Nephron progenitor cell (in vitro differentiated cells): ENCODE measurements around the gene RHOT1.
"Not testable (repeated sequence)": the region's sequence is repeated elsewhere in the genome, so short reads cannot be mapped to it uniquely, and the experiment has no call there.

ENCODE experiments used
- DNase-seq: peaks from one replicate; pipeline ENCODE4 v3.0.0; 2021
- H3K27ac Mint-ChIP-seq: 2 replicates; pipeline ENCODE4 v1.8.0; 2021; ENCODE audit warnings: mild to moderate bottlenecking, moderate library complexity, mixed read lengths
- H3K27me3 Mint-ChIP-seq: 2 replicates; pipeline ENCODE4 v1.8.0; 2021; ENCODE audit warnings: mild to moderate bottlenecking, low read depth, mixed read lengths; ENCODE audit not compliant: poor library complexity
- H3K36me3 Mint-ChIP-seq: 2 replicates; pipeline ENCODE4 v1.8.0; 2021; ENCODE audit warnings: low read depth, mixed read lengths
- H3K4me1 Mint-ChIP-seq: 2 replicates; pipeline ENCODE4 v1.8.0; 2021; ENCODE audit warnings: mixed read lengths
- H3K4me3 Mint-ChIP-seq: 2 replicates; pipeline ENCODE4 v1.8.0; 2021; ENCODE audit warnings: mild to moderate bottlenecking, moderate library complexity, mixed read lengths
- H3K9me3 Mint-ChIP-seq: 2 replicates; pipeline ENCODE4 v1.8.0; 2021; ENCODE audit warnings: mild to moderate bottlenecking, moderate library complexity, mixed read lengths
- TF ChIP-seq, protein P1 (sequence below): fragments of 200-600 bp; sonication (generic); IDR thresholded peaks from 2 replicates; pipeline ENCODE4 v1.5.0; 2021; ENCODE audit warnings: antibody characterized with exemption

RHOT1 gene

DNA sequence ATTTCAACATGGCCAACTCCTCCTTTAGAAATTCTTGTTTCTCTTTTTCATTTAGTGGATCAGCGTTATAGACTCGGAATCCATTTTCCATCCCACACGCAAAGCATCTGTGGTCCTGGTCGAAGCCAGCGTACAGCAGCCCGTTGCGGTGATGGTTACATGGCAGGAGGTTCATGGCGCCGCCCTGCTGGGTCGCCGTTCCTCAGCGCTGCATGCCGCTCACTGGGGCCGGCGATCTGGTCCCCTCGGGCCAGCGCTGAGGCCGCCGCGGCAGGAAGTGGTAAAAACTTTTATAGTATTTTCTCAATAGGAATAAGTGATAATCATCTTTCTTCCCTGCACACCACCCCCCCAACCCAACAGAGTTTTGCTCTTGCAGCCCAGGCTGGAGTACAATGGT lies 29.9 kb upstream of the RHOT1 start:
- H3K9me3 Mint-ChIP-seq = no peaks in the 10 kb centered on the region
- no peak overlapping the region for H3K27ac Mint-ChIP-seq
- no peaks in the 10 kb centered on the region for H3K36me3 Mint-ChIP-seq
- peaks cover 35% of the 10 kb centered on the region for H3K4me1 Mint-ChIP-seq
- no peak overlapping the region for H3K4me3 Mint-ChIP-seq
- H3K27me3 Mint-ChIP-seq = peaks cover 9% of the 10 kb centered on the region
- DNase-seq = no peak
- TF ChIP-seq, protein P1, sequence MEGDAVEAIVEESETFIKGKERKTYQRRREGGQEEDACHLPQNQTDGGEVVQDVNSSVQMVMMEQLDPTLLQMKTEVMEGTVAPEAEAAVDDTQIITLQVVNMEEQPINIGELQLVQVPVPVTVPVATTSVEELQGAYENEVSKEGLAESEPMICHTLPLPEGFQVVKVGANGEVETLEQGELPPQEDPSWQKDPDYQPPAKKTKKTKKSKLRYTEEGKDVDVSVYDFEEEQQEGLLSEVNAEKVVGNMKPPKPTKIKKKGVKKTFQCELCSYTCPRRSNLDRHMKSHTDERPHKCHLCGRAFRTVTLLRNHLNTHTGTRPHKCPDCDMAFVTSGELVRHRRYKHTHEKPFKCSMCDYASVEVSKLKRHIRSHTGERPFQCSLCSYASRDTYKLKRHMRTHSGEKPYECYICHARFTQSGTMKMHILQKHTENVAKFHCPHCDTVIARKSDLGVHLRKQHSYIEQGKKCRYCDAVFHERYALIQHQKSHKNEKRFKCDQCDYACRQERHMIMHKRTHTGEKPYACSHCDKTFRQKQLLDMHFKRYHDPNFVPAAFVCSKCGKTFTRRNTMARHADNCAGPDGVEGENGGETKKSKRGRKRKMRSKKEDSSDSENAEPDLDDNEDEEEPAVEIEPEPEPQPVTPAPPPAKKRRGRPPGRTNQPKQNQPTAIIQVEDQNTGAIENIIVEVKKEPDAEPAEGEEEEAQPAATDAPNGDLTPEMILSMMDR = no peak

DNA sequence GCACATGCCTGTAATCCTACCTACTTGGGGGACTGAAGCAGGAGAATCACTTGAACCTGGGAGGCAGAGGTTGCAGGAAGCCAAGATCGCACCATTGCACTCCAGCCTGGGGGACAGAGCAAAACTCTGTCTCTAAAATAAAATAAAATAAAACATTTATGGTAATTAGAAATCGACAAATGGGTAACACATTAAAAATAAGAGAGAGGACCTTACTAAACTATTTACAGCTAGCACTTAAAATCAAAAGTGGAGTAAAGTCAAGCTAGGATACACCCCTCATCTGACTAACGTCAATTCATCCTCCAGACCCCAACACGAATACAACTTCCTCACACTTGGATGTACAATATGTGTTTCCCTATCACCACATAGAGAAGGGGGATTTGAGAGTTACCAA lies 27.8 kb upstream of the RHOT1 start:
- H3K27ac Mint-ChIP-seq = peak overlapping the region; percentile 96
- peaks cover 38% of the 10 kb centered on the region for H3K4me1 Mint-ChIP-seq
- no peaks in the 10 kb centered on the region for H3K9me3 Mint-ChIP-seq
- no peak for DNase-seq
- TF ChIP-seq, protein P1 = no peak
- peaks cover 16% of the 10 kb centered on the region for H3K27me3 Mint-ChIP-seq
- H3K4me3 Mint-ChIP-seq = peak overlapping the region; percentile 24
- H3K36me3 Mint-ChIP-seq = no peaks in the 10 kb centered on the region

DNA sequence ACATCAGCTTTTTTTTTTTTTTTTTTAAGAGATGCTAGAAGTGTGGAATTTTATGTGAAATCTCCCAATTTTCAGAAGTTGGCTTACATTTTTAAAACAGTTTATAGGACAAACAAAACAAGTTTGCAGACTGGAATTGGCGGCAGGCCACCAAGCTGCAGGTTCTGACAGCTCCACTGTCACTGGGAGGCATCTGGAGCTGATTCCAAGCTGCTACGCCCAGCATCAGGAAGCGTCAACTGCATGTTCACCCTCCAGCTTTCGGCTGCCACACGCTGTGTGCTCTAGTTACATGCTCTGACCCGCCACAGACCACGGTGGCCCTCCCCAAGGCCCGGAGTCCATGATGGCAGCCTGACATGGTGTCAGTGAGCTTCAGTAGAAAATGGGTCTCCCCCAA lies 26.8 kb upstream of the RHOT1 start:
- H3K4me3 Mint-ChIP-seq, H3K9me3 Mint-ChIP-seq, H3K36me3 Mint-ChIP-seq, DNase-seq: not testable (repeated sequence)
- H3K27me3 Mint-ChIP-seq = peaks cover 19% of the 10 kb centered on the region
- H3K4me1 Mint-ChIP-seq = peaks cover 48% of the 10 kb centered on the region
- H3K27ac Mint-ChIP-seq = peak overlapping the region; percentile 54

DNA sequence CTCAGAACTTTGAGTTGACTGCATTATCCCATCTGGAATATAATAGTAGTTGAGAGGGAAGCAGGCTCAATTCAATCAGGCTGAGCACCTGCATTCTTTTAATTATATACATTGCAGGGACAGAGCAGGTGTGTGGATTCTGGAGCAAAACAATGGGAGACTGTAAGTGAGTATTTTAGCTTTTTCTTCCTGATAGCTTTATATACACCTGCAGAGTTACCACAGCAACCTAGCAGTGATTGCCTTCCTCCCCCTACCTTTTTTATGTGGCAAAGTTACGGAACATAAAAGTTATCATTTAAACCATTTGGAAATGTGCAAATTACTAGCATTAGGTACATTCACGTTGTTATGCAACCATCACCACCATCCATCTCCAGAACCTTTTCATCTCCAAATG lies 25.4 kb upstream of the RHOT1 start:
- TF ChIP-seq, protein P1 = no peak
- Mint-ChIP-seq H3K9me3 (no peaks in the 10 kb centered on the region), H3K27ac (no peak overlapping the region), H3K4me1 (peaks cover 41% of the 10 kb centered on the region), H3K27me3 (peaks cover 19% of the 10 kb centered on the region), H3K4me3 (no peak overlapping the region), H3K36me3 (no peaks in the 10 kb centered on the region)
- DNase-seq = no peak

DNA sequence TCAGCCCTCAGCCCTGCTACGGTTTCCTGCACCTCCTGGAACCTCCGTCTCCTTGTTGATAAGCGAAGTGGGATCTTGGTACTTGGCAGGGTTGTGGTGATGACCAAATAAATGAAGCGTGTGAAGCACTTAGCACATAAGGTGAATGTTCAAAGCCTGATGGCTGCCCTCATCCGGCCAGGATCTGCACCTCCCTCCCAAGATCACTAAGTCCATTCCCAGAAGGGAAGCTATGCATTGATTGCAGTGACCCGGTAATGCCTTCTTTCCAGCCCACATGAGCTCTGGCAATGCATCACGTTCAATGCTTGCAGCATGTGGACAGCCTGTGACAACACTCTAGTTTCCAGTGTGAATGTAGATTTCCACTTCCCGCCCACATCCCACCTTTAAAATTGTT lies 24.9 kb upstream of the RHOT1 start:
- Mint-ChIP-seq H3K36me3 (no peaks in the 10 kb centered on the region), H3K9me3 (no peaks in the 10 kb centered on the region), H3K4me3 (no peak overlapping the region), H3K27me3 (peaks cover 19% of the 10 kb centered on the region), H3K4me1 (peaks cover 41% of the 10 kb centered on the region), H3K27ac (no peak overlapping the region)
- TF ChIP-seq, protein P1 = no peak
- no peak for DNase-seq

DNA sequence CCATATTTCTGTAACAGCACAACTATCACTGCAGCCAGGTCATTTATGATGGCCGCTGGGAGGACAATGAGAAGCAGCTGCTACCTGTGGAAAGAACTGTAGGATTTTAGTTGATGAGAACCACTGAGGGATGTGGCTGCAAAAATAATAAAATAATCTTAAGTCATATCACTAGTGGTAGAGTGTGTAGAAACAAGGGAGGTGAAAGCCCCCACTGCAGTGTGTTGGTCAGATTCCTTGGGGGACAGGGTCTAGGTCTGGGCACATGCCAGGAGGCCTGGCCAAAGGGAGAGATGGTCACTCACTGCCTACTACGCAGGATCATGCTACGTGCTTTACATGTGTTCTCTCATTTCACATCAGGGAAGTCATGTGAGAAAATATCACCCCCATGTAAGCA lies 24.2 kb upstream of the RHOT1 start:
- H3K27ac Mint-ChIP-seq, DNase-seq, H3K36me3 Mint-ChIP-seq, H3K9me3 Mint-ChIP-seq, H3K4me3 Mint-ChIP-seq: not testable (repeated sequence)
- Mint-ChIP-seq H3K27me3 (peaks cover 19% of the 10 kb centered on the region), H3K4me1 (peaks cover 46% of the 10 kb centered on the region)

DNA sequence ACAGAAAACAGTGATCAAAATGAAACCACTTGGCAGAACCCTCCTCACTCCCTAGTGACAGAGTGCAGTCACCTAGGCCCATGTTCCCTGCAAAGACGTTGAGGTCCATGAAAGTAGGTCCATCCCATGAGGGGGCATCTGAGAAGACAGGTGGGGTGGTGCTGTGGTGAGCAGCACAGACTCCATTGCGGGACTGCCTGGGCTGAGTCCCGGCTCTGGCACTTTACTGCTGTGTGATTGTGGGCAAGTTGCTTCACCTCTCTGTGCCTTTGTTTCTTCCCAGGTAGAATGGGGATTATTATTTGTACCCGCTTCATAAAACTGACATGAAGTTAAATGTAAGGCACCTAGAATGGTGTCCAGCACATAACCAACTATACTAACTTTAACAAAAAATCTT lies 23.5 kb upstream of the RHOT1 start:
- no peaks in the 10 kb centered on the region for H3K36me3 Mint-ChIP-seq
- TF ChIP-seq, protein P1 = no peak

More for the DNA sequence above, 23.5 kb upstream of the RHOT1 start:
- H3K27me3 Mint-ChIP-seq = peaks cover 19% of the 10 kb centered on the region
- H3K9me3 Mint-ChIP-seq = no peaks in the 10 kb centered on the region
- DNase-seq = no peak
- H3K4me1 Mint-ChIP-seq = peaks cover 52% of the 10 kb centered on the region
- no peak overlapping the region for H3K27ac Mint-ChIP-seq
- H3K4me3 Mint-ChIP-seq = no peak overlapping the region
